Keratinocyte (primary cell): ENCODE results near the gene NAALADL2. TPM values are rescaled to one million over a fixed set of nuclear protein-coding genes. Genes with fewer than 3 reads are reported as not detected.

ENCODE experiments used
- DNase-seq: peaks from one replicate; pipeline ENCODE4 v3.0.0-alpha.2; 2011; ENCODE audit warnings: low read depth, missing footprints, low spot score
- FAIRE-seq: peaks from 2 replicates; lab custom pipeline; 2011; peaks lifted over from hg19 to GRCh38; lab: Jason Lieb, UNC
- H2AFZ ChIP-seq: 2 replicates; pipeline ENCODE4 v1.6.0; 2012; ENCODE audit warnings: low read length, control low read depth, inconsistent platforms; ENCODE audit not compliant: control insufficient read depth
- H3K27ac ChIP-seq: 2 replicates; pipeline ENCODE4 v1.5.1; 2011; ENCODE audit warnings: low read length; ENCODE audit not compliant: control insufficient read depth, insufficient read depth
- H3K27me3 ChIP-seq: 3 replicates; pipeline ENCODE4 v1.6.0; 2011; ENCODE audit warnings: low read length; ENCODE audit not compliant: control insufficient read depth, insufficient read depth; ENCODE audit errors: extremely low read depth
- H3K36me3 ChIP-seq, 2 experiments: 2 replicates in 1 of 2; 3 replicates in 1 of 2; pipeline ENCODE4 v1.5.1; 2011; ENCODE audit warnings: low read length in 2 of 2, mild to moderate bottlenecking in 1 of 2; ENCODE audit not compliant: control insufficient read depth in 2 of 2, insufficient read depth in 2 of 2; ENCODE audit errors: extremely low read depth in 1 of 2
- H3K4me1 ChIP-seq: 3 replicates; pipeline ENCODE4 v1.5.1; 2011; ENCODE audit warnings: low read length; ENCODE audit not compliant: control insufficient read depth, insufficient read depth; ENCODE audit errors: extremely low read depth
- H3K4me2 ChIP-seq: 3 replicates; pipeline ENCODE4 v1.6.0; 2011; ENCODE audit warnings: low read depth, low read length; ENCODE audit not compliant: control insufficient read depth, insufficient read depth; ENCODE audit errors: extremely low read depth
- H3K4me3 ChIP-seq, 3 experiments: fragments of 200-600 bp in 1 of 3; sonication (generic) in 1 of 3; 2 replicates in 2 of 3; 3 replicates in 1 of 3; pipeline ENCODE4 v1.5.1; 2011 to 2016; ENCODE audit warnings: low read length in 3 of 3, mild to moderate bottlenecking in 3 of 3, control low read depth in 2 of 3, inconsistent platforms in 1 of 3, low read depth in 1 of 3, mixed read lengths in 1 of 3, mixed run types in 1 of 3, moderate library complexity in 1 of 3; ENCODE audit not compliant: control insufficient read depth in 2 of 3, insufficient read depth in 2 of 3; ENCODE audit errors: extremely low read depth in 1 of 3
- H3K79me2 ChIP-seq: 2 replicates; pipeline ENCODE4 v1.6.0; 2012; ENCODE audit warnings: low read length; ENCODE audit not compliant: control insufficient read depth, insufficient read depth
- H3K9ac ChIP-seq: 3 replicates; pipeline ENCODE4 v1.6.0; 2011; ENCODE audit warnings: low read length; ENCODE audit not compliant: control insufficient read depth, insufficient read depth; ENCODE audit errors: extremely low read depth
- H3K9me1 ChIP-seq: 3 replicates; pipeline ENCODE4 v1.6.0; 2011; ENCODE audit warnings: low read length; ENCODE audit not compliant: control insufficient read depth, insufficient read depth; ENCODE audit errors: extremely low read depth
- H3K9me3 ChIP-seq: 2 replicates; pipeline ENCODE4 v1.5.1; 2012; ENCODE audit warnings: low read depth, low read length; ENCODE audit not compliant: control insufficient read depth
- H4K20me1 ChIP-seq: 3 replicates; pipeline ENCODE4 v1.6.0; 2011; ENCODE audit warnings: low read length; ENCODE audit not compliant: control insufficient read depth, insufficient read depth; ENCODE audit errors: extremely low read depth
- CTCF ChIP-seq, 3 experiments: IDR thresholded peaks in 1 of 3; conservative IDR thresholded peaks in 1 of 3; optimal IDR thresholded peaks in 1 of 3; 2 replicates in 2 of 3; 3 replicates in 1 of 3; pipeline versions ENCODE3 to v1.5.1; 2011; ENCODE audit warnings: low read length in 3 of 3, mild to moderate bottlenecking in 3 of 3, moderate library complexity in 2 of 3, control low read depth in 1 of 3, inconsistent platforms in 1 of 3; ENCODE audit not compliant: insufficient read depth in 2 of 3; ENCODE audit errors: extremely low read depth in 1 of 3
- EZH2 ChIP-seq: IDR thresholded peaks from one replicate; pipeline ENCODE4 v1.6.1; 2012; ENCODE audit warnings: inconsistent platforms, mild to moderate bottlenecking, low read length, moderate library complexity
- dilution Hi-C: fragments of 300-500 bp; cut with MboI; formaldehyde crosslinking; loops from one replicate; pipeline ENCODE4 v1.7.0; 2020; ENCODE audit warnings: low sequenced_read_pairs; ENCODE audit not compliant: extremely low pct_ligation_motif_present
- polyA plus RNA-seq, 5 experiments: library from polyadenylated mRNA; depleted of rRNA in 3 of 5; stranded (reverse) in 3 of 5; stranded (forward) in 1 of 5; unstranded in 1 of 5; fragments of >200 nt; gene quantifications; 1 replicate in 1 of 5; 2 replicates in 3 of 5; 3 replicates in 1 of 5; pipeline versions ENCODE4 v1.2.1 to v1.2.3, GENCODE V29; 2011 to 2012; ENCODE audit warnings: missing spikeins in 2 of 5, low read depth in 1 of 5, low replicate concordance in 1 of 5

Gene NAALADL2
- polyA plus RNA-seq, 1 donor (not counting 4 experiments of a cell fraction or from before 2014, with no cell fraction given) = 0.75 TPM

DNA sequence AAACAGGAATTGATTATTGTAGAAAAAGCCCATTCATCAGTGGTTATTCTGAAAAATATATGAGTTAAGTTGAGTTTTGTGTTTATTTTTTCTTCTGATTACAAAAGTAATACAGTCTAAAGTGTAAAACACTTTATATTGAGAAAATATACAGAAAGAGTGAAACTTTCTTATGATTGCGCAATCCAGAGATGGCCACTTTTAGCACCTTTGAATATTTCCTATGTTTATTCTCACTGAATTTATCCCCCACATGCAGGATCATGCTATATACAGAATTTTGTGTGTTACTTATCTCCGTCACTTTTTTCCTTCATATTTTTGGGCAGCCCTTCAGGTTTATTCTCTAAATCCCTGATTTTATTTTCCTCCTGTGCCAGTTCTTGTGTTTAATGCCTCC, 285.2 kb downstream of the NAALADL2 start:
- no peaks in the 10 kb centered on the region for H3K79me2 ChIP-seq
- TF ChIP-seq EZH2 (no peak), CTCF (optimal IDR thresholded peaks at IDR 0.05 in 1 of 3, IDR thresholded peaks at IDR 0.05 in 1 of 3, conservative IDR thresholded peaks at IDR 0.05 in 1 of 3; ENCODE audit: extremely low read depth in 1 of 3, insufficient read depth in 2 of 3, low read length in 3 of 3) (no peak)
- DNase-seq (no peak), FAIRE-seq (no peak)
- H3K9ac ChIP-seq = no peak overlapping the region
- H3K9me3 ChIP-seq = no peaks in the 10 kb centered on the region
- H3K4me1 ChIP-seq = no peaks in the 10 kb centered on the region
- no peak overlapping the region for H2AFZ ChIP-seq
- no peaks in the 10 kb centered on the region for H4K20me1 ChIP-seq
- no peak overlapping the region for H3K27ac ChIP-seq
- H3K27me3 ChIP-seq = no peaks in the 10 kb centered on the region
- no peaks in the 10 kb centered on the region for H3K36me3 ChIP-seq
- no peak overlapping the region for H3K4me2 ChIP-seq
- H3K4me3 ChIP-seq = no peak overlapping the region
- H3K9me1 ChIP-seq = no peaks in the 10 kb centered on the region
- dilution Hi-C loops = no loop called here

- peaks cover 8% of the 10 kb centered on the region for H3K4me1 ChIP-seq
- dilution Hi-C loops = no loop called here
- no peaks in the 10 kb centered on the region for H3K9me3 ChIP-seq
- H3K27ac ChIP-seq = no peak overlapping the region
- no peak for TF ChIP-seq CTCF (optimal IDR thresholded peaks at IDR 0.05 in 1 of 3, IDR thresholded peaks at IDR 0.05 in 1 of 3, conservative IDR thresholded peaks at IDR 0.05 in 1 of 3; ENCODE audit: extremely low read depth in 1 of 3, insufficient read depth in 2 of 3, low read length in 3 of 3)
- no peak for TF ChIP-seq EZH2
- H3K4me2 ChIP-seq = no peak overlapping the region
- H3K36me3 ChIP-seq = no peaks in the 10 kb centered on the region
- H3K27me3 ChIP-seq = no peaks in the 10 kb centered on the region
- no peaks in the 10 kb centered on the region for H3K9me1 ChIP-seq
- DNase-seq (no peak), FAIRE-seq (no peak)
- no peak overlapping the region for H3K9ac ChIP-seq
- no peak overlapping the region for H2AFZ ChIP-seq
- H3K4me3 ChIP-seq = no peak overlapping the region
- H4K20me1 ChIP-seq = no peaks in the 10 kb centered on the region
- no peaks in the 10 kb centered on the region for H3K79me2 ChIP-seq
These were observed 287.1 kb downstream of the NAALADL2 start for GRCh38 chr3:175146258-175146657.
